HepG2 (cell line): Measurements from ENCODE around the gene OBP2B.
"Not testable (repeated sequence)": the region's sequence is repeated elsewhere in the genome, so short reads cannot be mapped to it uniquely, and the experiment has no call there.

Experiments used
- CHCHD3 ChIP-seq: sonication (generic); formaldehyde crosslinking; IDR thresholded peaks from 2 replicates; pipeline ENCODE4 v1.8.0; 2022; ENCODE audit warnings: mild to moderate bottlenecking, missing genetic modification reagents, moderate library complexity
- ZNF646 ChIP-seq: sonication (generic); formaldehyde crosslinking; IDR thresholded peaks from 2 replicates; pipeline ENCODE4 v1.9.0; 2021; ENCODE audit warnings: mild to moderate bottlenecking, missing genetic modification reagents
- ZNF740 ChIP-seq: sonication (generic); formaldehyde crosslinking; IDR thresholded peaks from 2 replicates; pipeline ENCODE4 v1.4.0; 2020; ENCODE audit warnings: missing genetic modification reagents

- TF ChIP-seq CHCHD3 (CRISPR knock-in tag); ZNF646; ZNF740 (CRISPR knock-in tag): not testable (repeated sequence)
These were observed 514 bp upstream of the OBP2B start for GRCh38 chr9:133209327-133210201.
